GM06990 (cell line): ENCODE measurements around the gene FAM240B.

Source experiments
- DNase-seq: peaks from one replicate; pipeline ENCODE4 v3.0.0-alpha.2; 2011; ENCODE audit not compliant: insufficient read length; ENCODE audit errors: extremely low read depth
- H3K27me3 ChIP-seq: replicated peaks from 2 replicates; pipeline ENCODE4 v1.6.0; 2011; ENCODE audit warnings: low read length; ENCODE audit not compliant: control insufficient read depth, insufficient read depth
- H3K36me3 ChIP-seq: 2 replicates; pipeline ENCODE4 v1.5.1; 2011; ENCODE audit warnings: low read length; ENCODE audit not compliant: control insufficient read depth, insufficient read depth
- H3K4me3 ChIP-seq: replicated peaks from 2 replicates; pipeline ENCODE4 v1.5.1; 2011; ENCODE audit warnings: low read depth, mild to moderate bottlenecking, control low read depth, low read length
- TF ChIP-seq, protein P1 (sequence below): IDR thresholded peaks from 2 replicates; pipeline ENCODE4 v1.5.1; 2011; ENCODE audit warnings: low read length, control low read depth, mild to moderate bottlenecking, inconsistent platforms; ENCODE audit not compliant: insufficient read depth, poor library complexity, severe bottlenecking

Gene FAM240B

DNA sequence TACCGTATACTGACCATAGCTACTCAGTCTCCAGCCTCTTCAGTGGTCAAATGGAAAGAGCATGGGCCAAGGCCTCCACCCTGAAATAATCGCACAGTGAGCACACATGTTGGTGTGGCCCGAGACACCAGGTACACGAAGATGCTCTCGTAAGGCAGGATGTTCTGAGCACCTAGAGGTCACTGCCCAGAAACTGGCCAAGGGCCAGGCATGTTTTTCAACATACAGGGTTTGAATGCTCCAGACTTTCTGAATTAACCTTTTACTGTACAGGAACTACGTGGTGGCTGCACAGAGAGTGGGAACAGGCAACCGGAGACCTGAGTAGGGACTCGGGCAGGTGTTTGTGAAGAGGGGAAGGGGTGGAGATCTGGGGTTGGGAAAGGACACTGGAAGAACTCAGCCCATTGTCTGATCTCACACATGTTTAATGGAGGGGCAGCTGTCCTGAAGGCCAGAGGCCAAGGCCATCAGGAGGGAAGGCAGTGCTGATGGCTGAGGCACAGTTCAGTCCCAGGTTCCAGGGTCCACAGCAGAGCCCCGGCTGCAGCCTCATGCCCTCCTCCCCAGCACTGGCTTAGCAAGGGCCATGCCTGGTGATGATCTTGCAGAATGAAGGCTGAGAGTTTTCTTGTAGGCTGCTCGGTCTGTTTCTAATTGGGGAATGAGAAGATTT, 51.0 kb downstream of the FAM240B start:
- Histone ChIP-seq H3K27me3 (no peaks in the 10 kb centered on the region), H3K36me3 (no peaks in the 10 kb centered on the region), H3K4me3 (no peak overlapping the region)
- no peak for DNase-seq
- TF ChIP-seq, protein P1, sequence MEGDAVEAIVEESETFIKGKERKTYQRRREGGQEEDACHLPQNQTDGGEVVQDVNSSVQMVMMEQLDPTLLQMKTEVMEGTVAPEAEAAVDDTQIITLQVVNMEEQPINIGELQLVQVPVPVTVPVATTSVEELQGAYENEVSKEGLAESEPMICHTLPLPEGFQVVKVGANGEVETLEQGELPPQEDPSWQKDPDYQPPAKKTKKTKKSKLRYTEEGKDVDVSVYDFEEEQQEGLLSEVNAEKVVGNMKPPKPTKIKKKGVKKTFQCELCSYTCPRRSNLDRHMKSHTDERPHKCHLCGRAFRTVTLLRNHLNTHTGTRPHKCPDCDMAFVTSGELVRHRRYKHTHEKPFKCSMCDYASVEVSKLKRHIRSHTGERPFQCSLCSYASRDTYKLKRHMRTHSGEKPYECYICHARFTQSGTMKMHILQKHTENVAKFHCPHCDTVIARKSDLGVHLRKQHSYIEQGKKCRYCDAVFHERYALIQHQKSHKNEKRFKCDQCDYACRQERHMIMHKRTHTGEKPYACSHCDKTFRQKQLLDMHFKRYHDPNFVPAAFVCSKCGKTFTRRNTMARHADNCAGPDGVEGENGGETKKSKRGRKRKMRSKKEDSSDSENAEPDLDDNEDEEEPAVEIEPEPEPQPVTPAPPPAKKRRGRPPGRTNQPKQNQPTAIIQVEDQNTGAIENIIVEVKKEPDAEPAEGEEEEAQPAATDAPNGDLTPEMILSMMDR = no peak

DNA sequence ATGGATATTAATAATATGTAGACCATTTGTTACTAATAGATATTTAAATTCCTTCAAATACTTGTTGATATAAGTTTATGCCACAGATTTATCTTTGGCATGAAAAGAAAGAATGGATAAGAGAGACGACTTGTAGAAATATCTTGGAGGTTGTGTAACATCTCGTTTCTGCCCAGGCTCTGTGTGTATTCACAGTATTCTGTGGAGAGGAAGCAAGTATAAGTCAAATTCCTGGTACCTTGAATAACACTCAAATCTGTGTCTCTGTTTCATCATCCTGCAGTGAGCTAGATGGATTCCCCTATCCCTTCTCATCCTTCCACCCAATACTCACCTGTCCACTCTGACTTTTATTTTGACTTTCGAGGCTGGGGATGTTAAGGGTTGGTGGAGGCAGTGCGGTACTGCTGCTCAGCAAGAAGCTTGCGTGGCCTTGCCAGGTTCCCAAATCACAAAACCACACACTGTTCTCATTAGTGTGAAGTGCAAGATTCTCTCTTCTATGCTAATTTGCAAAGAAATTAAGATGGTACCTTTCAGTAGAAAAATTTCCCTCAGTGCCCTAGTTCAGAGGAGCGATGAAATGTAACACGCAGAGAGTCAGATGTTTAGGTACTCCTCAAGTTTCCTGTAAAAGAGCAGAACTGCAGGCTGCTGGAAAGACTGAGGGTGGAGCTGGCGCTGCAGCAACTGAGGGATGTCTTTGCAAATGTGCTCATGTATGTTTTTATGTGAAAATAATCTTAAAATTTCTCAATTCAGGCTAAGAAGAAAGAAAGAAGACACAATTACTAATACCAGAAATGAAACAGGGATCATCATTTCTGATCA, 57.0 kb downstream of the FAM240B start:
- TF ChIP-seq, protein P1 = no peak
- no peaks in the 10 kb centered on the region for H3K27me3 ChIP-seq
- DNase-seq = no peak
- H3K4me3 ChIP-seq = no peak overlapping the region
- no peaks in the 10 kb centered on the region for H3K36me3 ChIP-seq

DNA sequence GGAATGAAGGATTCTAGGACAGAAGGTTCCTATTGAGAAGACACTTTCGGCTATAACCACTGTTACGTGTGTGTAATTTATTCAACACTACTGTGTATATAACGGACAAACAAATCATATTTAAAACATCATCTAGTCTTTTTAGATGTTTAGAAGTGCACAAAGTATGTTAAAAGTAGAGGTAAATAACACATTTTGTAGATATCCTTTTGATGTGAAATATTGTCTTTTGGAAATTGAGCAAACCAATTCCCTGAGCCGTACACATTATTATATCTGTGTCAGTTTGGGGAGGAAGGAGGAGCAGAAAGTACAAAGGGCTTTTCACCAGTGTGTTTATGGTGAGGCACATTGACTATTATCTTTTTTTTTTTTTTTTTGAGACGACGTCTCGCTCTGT, 60.4 kb downstream of the FAM240B start:
- no peaks in the 10 kb centered on the region for H3K36me3 ChIP-seq
- H3K27me3 ChIP-seq = no peaks in the 10 kb centered on the region
- DNase-seq = no peak
- no peak overlapping the region for H3K4me3 ChIP-seq
- TF ChIP-seq, protein P1 = no peak

DNA sequence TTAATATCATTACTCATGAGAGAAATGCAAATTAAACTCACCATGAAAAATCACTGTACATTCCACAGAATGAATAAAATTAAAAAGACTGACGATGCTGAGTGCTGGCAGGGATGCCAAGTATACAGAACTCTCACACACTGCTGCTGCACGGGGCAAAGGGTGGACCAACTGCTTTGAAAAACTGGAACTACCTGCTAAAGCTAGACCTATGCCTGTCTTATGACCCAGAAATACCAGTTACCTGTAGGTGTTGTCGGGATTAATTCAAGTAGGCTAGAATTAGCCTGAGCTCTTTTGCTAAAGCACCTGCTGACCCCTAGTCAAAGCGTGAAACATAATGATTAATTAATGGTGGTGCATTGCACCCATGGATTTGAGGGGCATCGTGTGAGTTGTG, 63.0 kb downstream of the FAM240B start:
- H3K36me3 ChIP-seq = no peaks in the 10 kb centered on the region
- H3K27me3 ChIP-seq = no peaks in the 10 kb centered on the region
- no peak for DNase-seq
- TF ChIP-seq, protein P1 = no peak
- no peak overlapping the region for H3K4me3 ChIP-seq

DNA sequence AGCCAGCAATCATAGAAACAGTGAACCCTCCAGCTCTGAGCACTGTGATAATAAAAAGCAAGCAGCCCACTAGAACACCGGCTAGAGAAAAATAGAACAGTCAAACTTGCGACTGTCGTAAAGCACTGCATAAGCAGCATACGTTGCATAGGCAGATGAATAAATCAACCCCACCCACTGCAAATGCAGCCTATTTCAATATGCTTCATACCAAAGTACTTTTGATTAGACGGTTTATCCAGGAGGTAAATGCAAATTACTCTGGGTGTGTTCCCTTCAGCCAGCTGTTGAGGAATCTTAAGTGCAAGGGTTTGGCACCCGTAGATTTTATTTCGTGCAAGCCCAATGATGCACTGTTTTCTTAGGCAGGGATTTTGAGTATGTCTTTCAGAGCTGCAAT, 67.4 kb downstream of the FAM240B start:
- no peaks in the 10 kb centered on the region; the same call in 1 of the 2 replicates for H3K27me3 ChIP-seq
- H3K36me3 ChIP-seq = no peaks in the 10 kb centered on the region
- no peak overlapping the region for H3K4me3 ChIP-seq
- no peak for DNase-seq
- TF ChIP-seq, protein P1 = no peak
